BLaER1 treated with 17β-estradiol and CSF1 and Interleukin-3, amounts not matched to agents 10 nM and 100 nM (cell line): ENCODE measurements around the gene GPR157.
A peak's percentile ranks its signal among the peaks of the same experiment; 100 is the strongest.

Experiments
- H3K27ac ChIP-seq, 11 experiments: shearing (Covaris generic); formaldehyde crosslinking; 2 replicates each; pipeline ENCODE4 v1.8.1; 2022
- H3K27me3 ChIP-seq, 11 experiments: shearing (Covaris generic); formaldehyde crosslinking; 2 replicates each; pipeline ENCODE4 v1.8.1; 2022
- H3K36me3 ChIP-seq, 11 experiments: shearing (Covaris generic); formaldehyde crosslinking; 2 replicates each; pipeline ENCODE4 v1.8.1; 2022
- H3K4me1 ChIP-seq, 10 experiments: shearing (Covaris generic); formaldehyde crosslinking; 2 replicates each; pipeline ENCODE4 v1.8.1; 2022
- H3K4me2 ChIP-seq, 11 experiments: shearing (Covaris generic); formaldehyde crosslinking; 2 replicates each; pipeline ENCODE4 v1.8.1; 2022
- H3K4me3 ChIP-seq, 10 experiments: shearing (Covaris generic); formaldehyde crosslinking; 2 replicates each; pipeline ENCODE4 v1.8.1; 2022
- H3K9ac ChIP-seq, 11 experiments: shearing (Covaris generic); formaldehyde crosslinking; 2 replicates each; pipeline ENCODE4 v1.8.1; 2022
- H3K9me3 ChIP-seq, 11 experiments: shearing (Covaris generic); formaldehyde crosslinking; replicated peaks in 1 of 11; 2 replicates each; pipeline ENCODE4 v1.8.1; 2022
- H4K20me1 ChIP-seq, 11 experiments: shearing (Covaris generic); formaldehyde crosslinking; 2 replicates each; pipeline ENCODE4 v1.8.1; 2022
- Cebpa-rat ChIP-seq, 11 experiments: shearing (Covaris generic); IDR thresholded peaks; 2 replicates each; pipeline ENCODE4 v1.8.1; 2022

Gene GPR157

DNA sequence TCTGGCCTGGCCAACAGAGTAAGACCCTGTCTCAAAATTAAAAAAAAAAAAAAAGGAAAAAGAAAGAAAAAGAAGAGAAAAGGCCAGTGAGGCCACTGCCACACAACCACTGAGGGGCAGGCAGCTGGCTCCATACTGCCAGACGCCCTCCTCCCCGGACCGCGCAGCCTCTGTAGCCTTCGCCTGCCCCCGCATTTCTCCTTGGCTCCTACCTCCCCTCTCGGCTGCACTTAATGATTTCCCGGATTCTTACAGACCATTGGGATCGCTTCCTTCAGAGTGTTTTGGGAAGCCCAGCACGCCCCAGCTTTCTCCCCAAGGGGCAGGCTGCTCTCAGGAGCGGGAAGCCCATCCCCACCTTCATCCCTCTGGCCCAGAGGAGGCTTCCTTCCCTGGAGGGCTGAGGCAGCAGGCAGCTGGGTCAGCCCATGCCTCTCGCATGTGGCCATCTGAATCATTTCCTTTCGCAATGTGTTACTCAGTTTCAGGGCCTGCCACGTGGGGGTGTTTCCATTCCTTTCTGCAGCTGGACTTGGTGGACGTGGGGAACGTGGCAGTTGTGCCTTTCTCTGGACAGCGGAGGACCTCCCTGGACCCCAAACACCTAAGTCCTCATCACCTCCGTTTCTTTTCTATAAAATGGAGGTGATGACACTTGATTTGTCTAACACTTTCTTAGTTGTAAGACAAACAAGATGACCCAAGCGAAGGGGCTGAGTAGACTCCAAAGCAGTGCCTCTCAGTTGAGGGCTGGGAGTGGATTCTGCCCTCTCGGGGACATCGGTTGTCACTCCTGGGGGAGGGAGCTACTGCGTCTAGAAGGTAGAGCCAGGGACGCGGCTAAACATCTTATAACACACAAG lies 61.7 kb downstream of the GPR157 start:
- Histone ChIP-seq H3K4me3 (peak overlapping the region in 8 of 10 experiments; percentile 15 to 71 (median 66); a peak in 13 of 20 replicates), H3K9me3 (no peaks in the 10 kb centered on the region), H3K36me3 (peaks cover 0 to 43% (median 5%) of the 10 kb centered on the region in 11 experiments; a peak in 9 of 22 replicates), H3K9ac (peak overlapping the region; percentile 37 to 84 (median 68); a peak in 17 of 22 replicates), H3K4me1 (peaks cover 88 to 100% (median 96%) of the 10 kb centered on the region in 10 experiments), H3K4me2 (peak overlapping the region; percentile 79 to 96 (median 92)), H3K27ac (peak overlapping the region; percentile 40 to 92 (median 89); a peak in 21 of 22 replicates), H3K27me3 (no peaks in the 10 kb centered on the region), H4K20me1 (peaks cover 0 to 10% (median 0%) of the 10 kb centered on the region in 11 experiments; a peak in 4 of 22 replicates)
- peak in 10 of 11 experiments; percentile 47 to 86 (median 74); a peak in 15 of 22 replicates for TF ChIP-seq Cebpa-rat (IDR thresholded peaks at IDR 0.05)

DNA sequence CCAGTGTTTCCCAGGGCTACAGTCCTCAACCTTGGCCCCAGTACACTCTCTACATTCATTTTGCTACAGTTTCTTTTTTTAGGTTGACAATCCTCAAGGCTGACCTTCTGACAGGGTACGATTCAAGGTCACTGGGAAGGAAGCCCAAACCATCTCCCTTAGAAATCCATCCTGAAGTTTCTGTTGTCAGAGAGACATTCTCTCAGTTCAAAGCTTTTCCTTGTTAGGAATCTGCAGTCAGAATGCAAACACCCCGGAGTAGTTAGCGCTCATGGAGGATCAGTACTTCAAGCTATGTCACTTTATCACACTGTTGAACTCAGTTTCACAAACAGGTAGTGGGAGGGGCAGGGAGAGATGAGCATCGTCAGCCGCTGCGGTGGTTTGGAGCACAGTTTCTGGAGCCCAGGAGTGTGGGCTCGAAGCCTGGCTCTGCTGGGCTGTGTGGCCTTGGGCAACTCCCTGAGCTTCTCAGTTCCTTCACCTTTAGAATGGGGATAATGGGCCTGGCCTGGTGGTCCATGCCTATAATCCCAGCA lies 63.6 kb downstream of the GPR157 start:
- Histone ChIP-seq H3K27ac (peak overlapping the region in 9 of 11 experiments; percentile 68 to 92 (median 90); a peak in 17 of 22 replicates), H3K36me3 (peaks cover 0 to 55% (median 5%) of the 10 kb centered on the region in 11 experiments; a peak in 10 of 22 replicates)

DNA sequence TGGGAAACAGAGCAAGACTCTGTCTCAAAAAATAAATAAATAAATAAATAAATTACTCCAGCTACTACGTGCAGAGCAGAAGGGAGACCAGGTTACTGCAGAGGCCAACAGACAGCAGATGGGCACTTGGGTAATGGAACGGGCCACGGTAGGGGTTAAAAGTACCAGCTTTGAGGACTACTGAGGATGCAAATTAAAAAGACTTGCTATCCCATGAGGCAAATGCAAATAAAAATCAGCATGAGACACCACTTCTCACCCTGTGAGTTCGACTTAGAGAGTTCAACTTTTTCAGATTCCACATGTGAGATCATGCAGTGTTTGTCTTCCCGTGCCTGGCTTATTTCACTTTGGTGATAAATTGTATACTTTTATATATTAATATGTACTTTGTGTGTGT lies 66.1 kb downstream of the GPR157 start:
- Histone ChIP-seq H3K36me3 (peaks cover 0 to 73% (median 15%) of the 10 kb centered on the region in 11 experiments; a peak in 17 of 22 replicates), H3K27me3 (no peaks in the 10 kb centered on the region), H3K4me1 (peaks cover 68 to 88% (median 75%) of the 10 kb centered on the region in 10 experiments), H3K9me3 (no peaks in the 10 kb centered on the region), H3K9ac (peak overlapping the region in 1 of 11 experiments; percentile 51; a peak in 4 of 22 replicates), H3K4me2 (peak overlapping the region; percentile 63 to 95 (median 82)), H3K27ac (peak overlapping the region in 5 of 11 experiments; percentile 43 to 92 (median 61); a peak in 9 of 22 replicates), H4K20me1 (peaks cover 0 to 51% (median 5%) of the 10 kb centered on the region in 11 experiments; a peak in 13 of 22 replicates), H3K4me3 (no peak overlapping the region)
- no peak for TF ChIP-seq Cebpa-rat (IDR thresholded peaks at IDR 0.05)

More for the DNA sequence above, 63.6 kb downstream of the GPR157 start:
- peak overlapping the region; percentile 79 to 96 (median 92) for H3K4me2 ChIP-seq
- peak overlapping the region in 10 of 11 experiments; percentile 4 to 84 (median 76); a peak in 14 of 22 replicates for H3K9ac ChIP-seq
- H3K4me3 ChIP-seq: peak overlapping the region in 5 of 10 experiments; percentile 30 to 71 (median 69); a peak in 7 of 20 replicates
- H3K4me1 ChIP-seq: peaks cover 88 to 97% (median 94%) of the 10 kb centered on the region in 10 experiments
- no peaks in the 10 kb centered on the region for H3K9me3 ChIP-seq
- peaks cover 0 to 28% (median 0%) of the 10 kb centered on the region in 11 experiments; a peak in 7 of 22 replicates for H4K20me1 ChIP-seq
- H3K27me3 ChIP-seq: no peaks in the 10 kb centered on the region
- no peak for TF ChIP-seq Cebpa-rat (IDR thresholded peaks at IDR 0.05)

DNA sequence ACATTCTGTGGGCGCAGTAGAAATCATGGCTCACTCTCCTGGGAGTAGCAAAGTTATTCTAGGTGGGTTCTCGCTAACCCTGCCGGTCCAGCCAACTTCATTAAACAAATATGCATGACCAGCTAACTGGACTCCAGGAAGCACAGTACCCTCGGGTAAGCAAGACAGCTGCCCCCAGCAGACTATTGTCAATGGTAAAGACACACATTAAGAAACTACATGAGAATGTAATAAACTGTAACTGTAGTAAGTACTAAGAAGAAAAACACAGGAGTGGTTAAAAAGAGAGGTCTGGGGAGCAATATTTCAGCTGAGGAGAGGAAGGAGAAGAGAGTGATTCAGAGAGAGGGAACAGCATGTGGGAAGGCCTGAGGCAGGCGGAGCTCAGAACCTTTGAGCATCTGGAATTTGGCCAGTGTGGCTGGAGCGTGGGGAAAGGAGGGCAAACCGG lies 66.9 kb downstream of the GPR157 start:
- Histone ChIP-seq H3K4me2 (peak overlapping the region; percentile 63 to 95 (median 82)), H4K20me1 (peaks cover 0 to 56% (median 8%) of the 10 kb centered on the region in 11 experiments; a peak in 13 of 22 replicates), H3K4me1 (peaks cover 60 to 80% (median 67%) of the 10 kb centered on the region in 10 experiments), H3K36me3 (peaks cover 0 to 73% (median 23%) of the 10 kb centered on the region in 11 experiments; a peak in 18 of 22 replicates), H3K9ac (peak overlapping the region in 8 of 11 experiments; percentile 3 to 51 (median 24); a peak in 13 of 22 replicates), H3K4me3 (0 out of 20 replicates have a peak overlapping the region, but pooled peaks of 1 of the 10 experiments have one; percentile 15), H3K27me3 (no peaks in the 10 kb centered on the region), H3K27ac (peak overlapping the region in 10 of 11 experiments; percentile 7 to 92 (median 52); a peak in 17 of 22 replicates), H3K9me3 (no peaks in the 10 kb centered on the region)
- TF ChIP-seq Cebpa-rat (IDR thresholded peaks at IDR 0.05): no peak

DNA sequence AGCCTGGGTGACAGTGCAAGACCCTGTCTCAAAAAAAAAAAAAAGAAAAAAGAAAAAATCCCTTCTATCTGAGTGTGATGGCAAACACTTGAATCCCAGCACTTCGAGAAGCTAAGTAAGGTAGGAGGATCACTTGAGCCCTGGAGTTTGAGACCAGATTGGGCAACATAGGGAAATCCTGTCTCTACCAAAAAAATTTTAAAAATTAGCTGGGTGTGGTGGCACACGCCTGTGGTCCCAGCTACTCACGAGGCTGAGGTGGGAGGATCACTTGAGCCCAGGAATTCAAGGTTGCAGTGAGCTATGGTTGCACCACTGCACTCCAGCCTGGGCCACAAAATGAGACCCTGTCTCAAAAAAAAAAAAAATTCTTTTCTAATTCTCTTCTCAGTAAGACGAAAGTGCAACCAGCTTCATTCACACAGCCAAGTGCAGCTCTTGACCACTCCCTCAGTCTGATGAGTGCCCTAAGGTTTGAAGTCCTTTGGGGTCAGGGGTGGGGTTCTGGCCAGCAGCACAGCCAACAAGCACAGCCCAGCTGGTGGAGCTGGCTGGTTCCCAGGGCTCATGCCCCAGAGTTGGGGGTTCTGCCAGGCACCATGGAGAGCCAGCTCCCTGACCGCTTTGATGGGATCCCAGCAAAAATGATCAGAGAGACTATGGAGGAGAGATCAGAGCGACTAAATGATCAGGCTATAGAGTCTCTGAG lies 67.5 kb downstream of the GPR157 start:
- no peak for TF ChIP-seq Cebpa-rat (IDR thresholded peaks at IDR 0.05)
- peak overlapping the region; percentile 63 to 95 (median 82) for H3K4me2 ChIP-seq
- peaks cover 0 to 73% (median 30%) of the 10 kb centered on the region in 11 experiments; a peak in 19 of 22 replicates for H3K36me3 ChIP-seq
- peaks cover 0 to 63% (median 14%) of the 10 kb centered on the region in 11 experiments; a peak in 13 of 22 replicates for H4K20me1 ChIP-seq
- no peaks in the 10 kb centered on the region for H3K27me3 ChIP-seq
- 0 out of 20 replicates have a peak overlapping the region, but pooled peaks of 1 of the 10 experiments have one; percentile 15 for H3K4me3 ChIP-seq
- peaks cover 54 to 74% (median 60%) of the 10 kb centered on the region in 10 experiments for H3K4me1 ChIP-seq
- no peaks in the 10 kb centered on the region for H3K9me3 ChIP-seq
- H3K27ac ChIP-seq: peak overlapping the region in 10 of 11 experiments; percentile 7 to 92 (median 52); a peak in 17 of 22 replicates
- H3K9ac ChIP-seq: peak overlapping the region in 9 of 11 experiments; percentile 3 to 51 (median 18); a peak in 12 of 22 replicates

DNA sequence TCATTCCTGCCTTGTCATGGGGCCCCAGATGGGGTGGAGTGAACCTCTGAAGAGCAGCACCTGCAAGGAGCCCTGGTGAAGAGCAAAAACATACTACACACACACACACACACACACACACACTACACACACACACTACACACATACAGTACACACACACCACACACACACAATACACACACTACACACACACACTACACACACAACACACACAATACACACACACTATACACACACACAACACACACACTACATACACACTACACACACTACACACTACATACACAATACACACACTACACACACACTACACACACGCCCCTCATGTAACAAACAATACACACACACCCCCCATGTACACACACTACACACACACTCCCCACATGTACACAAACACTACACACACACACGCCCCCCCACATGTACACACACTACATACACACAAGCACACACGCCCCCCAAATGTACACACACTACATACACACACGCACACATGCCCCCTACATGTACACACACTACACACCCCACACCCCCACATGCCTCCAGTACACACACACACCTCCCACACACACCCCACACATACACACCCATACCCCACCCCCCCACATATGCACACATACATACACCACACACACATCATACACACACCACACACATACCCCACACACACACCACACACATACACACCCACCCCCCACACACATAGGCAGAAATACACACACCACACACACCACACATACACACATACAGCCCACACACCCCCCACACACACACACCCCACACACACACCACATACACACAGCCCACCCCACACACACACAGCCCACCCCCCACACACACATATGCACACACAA lies 68.8 kb downstream of the GPR157 start:
- TF ChIP-seq Cebpa-rat (IDR thresholded peaks at IDR 0.05): no peak
- H3K4me3 ChIP-seq: no peak overlapping the region
- peaks cover 0 to 73% (median 14%) of the 10 kb centered on the region in 11 experiments; a peak in 13 of 22 replicates for H4K20me1 ChIP-seq
- H3K9me3 ChIP-seq: no peaks in the 10 kb centered on the region
- no peak overlapping the region for H3K4me2 ChIP-seq
- no peaks in the 10 kb centered on the region for H3K27me3 ChIP-seq
- H3K27ac ChIP-seq: no peak overlapping the region
- H3K4me1 ChIP-seq: peaks cover 41 to 61% (median 47%) of the 10 kb centered on the region in 10 experiments
- H3K9ac ChIP-seq: no peak overlapping the region
- H3K36me3 ChIP-seq: peaks cover 0 to 73% (median 36%) of the 10 kb centered on the region in 11 experiments; a peak in 19 of 22 replicates

DNA sequence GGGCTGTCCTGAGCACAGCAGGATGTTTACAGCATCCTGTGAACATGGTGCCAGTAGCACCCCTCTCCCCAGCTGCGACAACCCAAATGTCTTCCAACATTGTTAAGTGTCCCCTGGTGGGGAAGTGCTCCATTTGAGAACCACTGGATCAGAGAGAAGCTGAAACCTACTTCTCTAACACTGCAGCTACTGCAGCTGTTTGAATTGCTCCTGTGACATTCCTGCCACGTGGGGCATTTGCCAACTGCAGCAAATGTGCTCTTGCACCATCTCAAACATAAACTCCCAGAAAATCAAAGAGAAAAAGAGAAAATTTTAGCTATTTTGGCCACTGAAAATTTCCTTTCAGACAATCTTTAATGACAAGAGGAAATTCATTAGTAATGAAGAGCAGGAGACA lies 70.4 kb downstream of the GPR157 start:
- Histone ChIP-seq H3K27me3 (no peaks in the 10 kb centered on the region), H3K27ac (peak overlapping the region in 2 of 11 experiments; percentile 23 to 40; a peak in 3 of 22 replicates), H4K20me1 (peaks cover 0 to 82% (median 14%) of the 10 kb centered on the region in 11 experiments; a peak in 12 of 22 replicates), H3K4me3 (no peak overlapping the region), H3K9ac (no peak overlapping the region), H3K4me1 (peaks cover 26 to 45% (median 31%) of the 10 kb centered on the region in 10 experiments), H3K36me3 (peaks cover 0 to 89% (median 50%) of the 10 kb centered on the region in 11 experiments; a peak in 19 of 22 replicates), H3K9me3 (no peaks in the 10 kb centered on the region), H3K4me2 (no peak overlapping the region)
- TF ChIP-seq Cebpa-rat (IDR thresholded peaks at IDR 0.05): no peak
